Esophagus muscularis mucosa (tissue), 3 donors: Measurements from ENCODE around the gene GMPR2.

Experiments used
- POLR2A ChIP-seq: fragments of 450-650 bp; IDR thresholded peaks from one replicate; pipeline ENCODE4 v1.6.1; 2017; ENCODE audit warnings: antibody characterized with exemption, moderate library complexity, mild to moderate bottlenecking, low read depth
- POLR2AphosphoS5 ChIP-seq, 2 donors: sonication (generic); formaldehyde crosslinking; IDR thresholded peaks; one replicate each; pipeline ENCODE4 v1.6.1; 2017; ENCODE audit warnings: antibody characterized with exemption in 2 of 2
- TF ChIP-seq, protein P1 (sequence below), 3 experiments: fragments of 200-600 bp in 2 of 3; fragments of 450-650 bp in 1 of 3; sonication (generic) in 2 of 3; IDR thresholded peaks; one replicate each; pipeline ENCODE4 v1.5.1; 2017 to 2019; ENCODE audit warnings: antibody characterized with exemption in 3 of 3, mild to moderate bottlenecking in 2 of 3, moderate library complexity in 1 of 3

- TF ChIP-seq, protein P1, sequence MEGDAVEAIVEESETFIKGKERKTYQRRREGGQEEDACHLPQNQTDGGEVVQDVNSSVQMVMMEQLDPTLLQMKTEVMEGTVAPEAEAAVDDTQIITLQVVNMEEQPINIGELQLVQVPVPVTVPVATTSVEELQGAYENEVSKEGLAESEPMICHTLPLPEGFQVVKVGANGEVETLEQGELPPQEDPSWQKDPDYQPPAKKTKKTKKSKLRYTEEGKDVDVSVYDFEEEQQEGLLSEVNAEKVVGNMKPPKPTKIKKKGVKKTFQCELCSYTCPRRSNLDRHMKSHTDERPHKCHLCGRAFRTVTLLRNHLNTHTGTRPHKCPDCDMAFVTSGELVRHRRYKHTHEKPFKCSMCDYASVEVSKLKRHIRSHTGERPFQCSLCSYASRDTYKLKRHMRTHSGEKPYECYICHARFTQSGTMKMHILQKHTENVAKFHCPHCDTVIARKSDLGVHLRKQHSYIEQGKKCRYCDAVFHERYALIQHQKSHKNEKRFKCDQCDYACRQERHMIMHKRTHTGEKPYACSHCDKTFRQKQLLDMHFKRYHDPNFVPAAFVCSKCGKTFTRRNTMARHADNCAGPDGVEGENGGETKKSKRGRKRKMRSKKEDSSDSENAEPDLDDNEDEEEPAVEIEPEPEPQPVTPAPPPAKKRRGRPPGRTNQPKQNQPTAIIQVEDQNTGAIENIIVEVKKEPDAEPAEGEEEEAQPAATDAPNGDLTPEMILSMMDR (IDR thresholded peaks at IDR 0.05) = no peak
- no peak for TF ChIP-seq POLR2A
- no peak for TF ChIP-seq POLR2AphosphoS5 (IDR thresholded peaks at IDR 0.05)
Observed at GRCh38 chr14:24238123-24238522, 5.4 kb downstream of the GMPR2 start.
